H1 (cell line): ENCODE results near the gene UBASH3B. TPM values are rescaled to one million over a fixed set of nuclear protein-coding genes. Genes with fewer than 3 reads are reported as not detected.

Source experiments
- CTCF ChIA-PET: fragments of 300-600 bp; sonication (Branson Sonifier 250); formaldehyde crosslinking; loops from one replicate; lab custom pipeline; 2021; ENCODE audit not compliant: partially characterized antibody; lab: Charles Lee
- POLR2A ChIA-PET: fragments of 300-600 bp; sonication (Branson Sonifier 250); formaldehyde crosslinking; loops from one replicate; lab custom pipeline; 2021; ENCODE audit warnings: inconsistent platforms; ENCODE audit not compliant: partially characterized antibody; lab: Charles Lee
- DNase-seq, 2 experiments: peaks; one replicate each; pipeline versions ENCODE4 v3.0.0 to v3.0.0-alpha.2; 2010 to 2022; ENCODE audit warnings: low spot score in 2 of 2, low read depth in 1 of 2, mixed read lengths in 1 of 2
- FAIRE-seq: peaks from 2 replicates; lab custom pipeline; 2011; peaks lifted over from hg19 to GRCh38; lab: Jason Lieb, UNC
- H2AFZ ChIP-seq: 2 replicates; pipeline ENCODE4 v1.8.1; 2012; ENCODE audit warnings: low read length, inconsistent platforms
- H2AK5ac ChIP-seq: 2 replicates; pipeline ENCODE4 v1.6.1; 2013; ENCODE audit warnings: low read depth, low read length
- H2BK120ac ChIP-seq: replicated peaks from 2 replicates; pipeline ENCODE3; 2013; ENCODE audit warnings: low read depth, low read length, inconsistent platforms
- H2BK12ac ChIP-seq: 2 replicates; pipeline ENCODE4 v1.6.1; 2013; ENCODE audit warnings: low read depth, low read length
- H2BK15ac ChIP-seq: 2 replicates; pipeline ENCODE4 v1.6.1; 2013; ENCODE audit warnings: low read length
- H2BK20ac ChIP-seq: 2 replicates; pipeline ENCODE4 v1.6.1; 2013; ENCODE audit warnings: low read length
- H2BK5ac ChIP-seq: 2 replicates; pipeline ENCODE4 v1.6.1; 2013; ENCODE audit warnings: low read depth, low read length
- H3K14ac ChIP-seq: 2 replicates; pipeline ENCODE4 v1.6.1; 2013; ENCODE audit warnings: inconsistent platforms; ENCODE audit not compliant: insufficient read length
- H3K18ac ChIP-seq: 2 replicates; pipeline ENCODE4 v1.6.1; 2013; ENCODE audit warnings: low read length; ENCODE audit errors: extremely low read depth
- H3K23ac ChIP-seq: 2 replicates; pipeline ENCODE4 v1.6.1; 2013; ENCODE audit warnings: inconsistent platforms; ENCODE audit not compliant: insufficient read length
- H3K23me2 ChIP-seq: 2 replicates; pipeline ENCODE4 v1.6.1; 2013; ENCODE audit warnings: low read depth, low read length
- H3K27ac ChIP-seq: 2 replicates; pipeline ENCODE4 v1.6.1; 2011; ENCODE audit warnings: low read depth, low read length, inconsistent platforms
- H3K27me3 ChIP-seq, 4 experiments: replicated peaks in 1 of 4; 1 replicate in 1 of 4; 2 replicates in 3 of 4; pipeline versions ENCODE4 v1.6.1 to v1.8.1; 2011 to 2013; ENCODE audit warnings: low read length in 3 of 4, mild to moderate bottlenecking in 3 of 4, inconsistent platforms in 2 of 4, mixed read lengths in 2 of 4, moderate library complexity in 1 of 4; ENCODE audit not compliant: control insufficient read depth in 3 of 4, insufficient read depth in 3 of 4; ENCODE audit errors: extremely low read depth in 1 of 4
- H3K36me3 ChIP-seq, 4 experiments: 2 replicates each; pipeline versions ENCODE4 v1.6.1 to v1.8.1; 2011 to 2013; ENCODE audit warnings: mild to moderate bottlenecking in 4 of 4, low read length in 3 of 4, moderate library complexity in 2 of 4, control low read depth in 1 of 4, inconsistent platforms in 1 of 4; ENCODE audit not compliant: insufficient read depth in 4 of 4, control insufficient read depth in 2 of 4
- H3K4ac ChIP-seq: replicated peaks from 2 replicates; pipeline ENCODE3; 2013; ENCODE audit warnings: low read length, low read depth, mixed read lengths, inconsistent platforms; ENCODE audit not compliant: insufficient read length
- H3K4me1 ChIP-seq, 4 experiments: replicated peaks in 1 of 4; 1 replicate in 1 of 4; 2 replicates in 3 of 4; pipeline versions ENCODE4 v1.6.1 to v1.8.1; 2011 to 2013; ENCODE audit warnings: low read length in 3 of 4, inconsistent platforms in 2 of 4, mixed read lengths in 1 of 4; ENCODE audit not compliant: insufficient read depth in 4 of 4, control insufficient read depth in 3 of 4
- H3K4me2 ChIP-seq, 2 experiments: 2 replicates each; pipeline versions ENCODE4 v1.6.1 to v1.8.1; 2011 to 2013; ENCODE audit warnings: low read depth in 2 of 2, low read length in 2 of 2, control low read depth in 1 of 2, inconsistent platforms in 1 of 2, mild to moderate bottlenecking in 1 of 2; ENCODE audit not compliant: insufficient read depth in 1 of 2
- H3K4me3 ChIP-seq, 4 experiments: fragments of 200-600, 300-600 bp in 1 of 4; sonication (generic), shearing (Covaris generic), sonication (Bioruptor Twin) in 1 of 4; 2 replicates each; pipeline versions ENCODE4 v1.5.1 to v1.8.1; 2011 to 2016; ENCODE audit warnings: low read length in 4 of 4, low read depth in 3 of 4, control low read depth in 2 of 4, inconsistent platforms in 2 of 4, mild to moderate bottlenecking in 2 of 4, mixed read lengths in 1 of 4, moderate library complexity in 1 of 4; ENCODE audit not compliant: insufficient read depth in 2 of 4; ENCODE audit errors: extremely low read depth in 1 of 4
- H3K56ac ChIP-seq: replicated peaks from 2 replicates; pipeline ENCODE3; 2013; ENCODE audit warnings: low read depth, mild to moderate bottlenecking, mixed read lengths, low read length, inconsistent platforms; ENCODE audit not compliant: insufficient read length
- H3K79me1 ChIP-seq: 2 replicates; pipeline ENCODE4 v1.6.1; 2013; ENCODE audit warnings: low read depth, low read length, control low read depth
- H3K79me2 ChIP-seq, 2 experiments: 2 replicates each; pipeline versions ENCODE4 v1.6.1 to v1.8.1; 2012 to 2013; ENCODE audit warnings: low read length in 2 of 2, mild to moderate bottlenecking in 2 of 2, inconsistent platforms in 1 of 2; ENCODE audit not compliant: insufficient read depth in 2 of 2, control insufficient read depth in 1 of 2
- H3K9ac ChIP-seq, 4 experiments: replicated peaks in 1 of 4; 1 replicate in 1 of 4; 2 replicates in 3 of 4; pipeline versions ENCODE4 v1.6.1 to v1.8.1; 2011 to 2013; ENCODE audit warnings: low read depth in 3 of 4, low read length in 3 of 4, control low read depth in 2 of 4, mild to moderate bottlenecking in 2 of 4, moderate library complexity in 2 of 4, inconsistent platforms in 1 of 4; ENCODE audit errors: extremely low read depth in 1 of 4
- H3K9me3 ChIP-seq, 2 experiments: 2 replicates each; pipeline versions ENCODE4 v1.6.1 to v1.8.1; 2012 to 2013; ENCODE audit warnings: mild to moderate bottlenecking in 2 of 2, moderate library complexity in 2 of 2, control low read depth in 1 of 2, inconsistent platforms in 1 of 2, low read depth in 1 of 2, low read length in 1 of 2, mixed read lengths in 1 of 2; ENCODE audit not compliant: insufficient read depth in 2 of 2
- H4K20me1 ChIP-seq, 2 experiments: replicated peaks in 1 of 2; 2 replicates each; pipeline versions ENCODE3 to v1.8.1; 2011 to 2013; ENCODE audit warnings: inconsistent platforms in 2 of 2, low read length in 2 of 2, mild to moderate bottlenecking in 1 of 2; ENCODE audit not compliant: insufficient read depth in 2 of 2, control insufficient read depth in 1 of 2
- H4K5ac ChIP-seq: 2 replicates; pipeline ENCODE4 v1.6.1; 2013; ENCODE audit warnings: low read length, low read depth, mixed read lengths, inconsistent platforms; ENCODE audit not compliant: insufficient read length
- H4K8ac ChIP-seq: 2 replicates; pipeline ENCODE4 v1.8.0; 2013; ENCODE audit warnings: mild to moderate bottlenecking, moderate library complexity, low read length, inconsistent platforms; ENCODE audit not compliant: insufficient read depth; ENCODE audit errors: extremely low read depth
- H4K91ac ChIP-seq: replicated peaks from 2 replicates; pipeline ENCODE3; 2013; ENCODE audit warnings: low read length, mixed read lengths, inconsistent platforms; ENCODE audit not compliant: insufficient read length
- WGBS, 2 experiments: shearing (Covaris generic) in 1 of 2; methylation state at CpG; one replicate each; pipeline versions ENCODE4 v1.1.6 to v1.1.7; 2013 to 2015; ENCODE audit warnings: low lambda C conversion rate in 2 of 2, mixed read lengths in 2 of 2, inconsistent platforms in 1 of 2, low coverage in 1 of 2, missing lambda C conversion rate in 1 of 2; ENCODE audit not compliant: insufficient replicate concordance in 2 of 2, insufficient coverage in 1 of 2, insufficient read length in 1 of 2; ENCODE audit errors: extremely low coverage in 1 of 2, missing lambda C conversion rate in 1 of 2; 5-methylcytosine and 5-hydroxymethylcytosine counted together
- polyA plus RNA-seq, 7 experiments: library from polyadenylated mRNA; depleted of rRNA in 3 of 7; stranded (reverse) in 5 of 7; unstranded in 2 of 7; fragments of >200 nt in 5 of 7; fragments of 200-250 nt in 2 of 7; gene quantifications; 1 replicate in 5 of 7; 2 replicates in 1 of 7; 4 replicates in 1 of 7; pipeline versions ENCODE4 v1.2.1 to v1.2.3, GENCODE V29; 2011 to 2013; ENCODE audit warnings: missing spikeins in 2 of 7, mixed read lengths in 2 of 7
- total RNA-seq: library from RNA; stranded (reverse); fragmentation: NEBNext Ultra II Directional; extraction: Animal tissue kit (Norgen Biotek cat#: 25700); gene quantifications from 2 replicates; pipeline ENCODE4 v1.2.1, GENCODE V29; 2021

Gene UBASH3B
- total and polyA plus RNA-seq, 2 of the 8 experiments (the other 6 are each of a cell fraction or from before 2014, with no cell fraction given): 7.5 to 9.5 TPM

GRCh38 chr11:122741613-122742300 is 86.2 kb downstream of the UBASH3B start:
- H3K9me3 ChIP-seq: no peaks in the 10 kb centered on the region
- H4K20me1 ChIP-seq: peaks cover 0 to 5% of the 10 kb centered on the region in 2 experiments
- H3K18ac ChIP-seq: peak overlapping the region; percentile 54; the same call in 1 of the 2 replicates
- ChIA-PET POLR2A (no interaction called here), CTCF (interaction anchor here (7.2 kb wide), 1 partner anchor 13 kb away, joined by 40 read pairs; no protein-coding TSS in a partner anchor)
- no peak overlapping the region for H3K4me2 ChIP-seq
- H2BK5ac ChIP-seq: no peak overlapping the region
- no peak overlapping the region for H3K14ac ChIP-seq
- no peak overlapping the region for H2BK15ac ChIP-seq
- no peak for DNase-seq
- no peak overlapping the region for H2BK120ac ChIP-seq
- peaks cover 0 to 6% (median 0%) of the 10 kb centered on the region in 4 experiments; a peak in 1 of 7 replicates for H3K27me3 ChIP-seq
- no peak overlapping the region for H3K4ac ChIP-seq
- H3K4me1 ChIP-seq: 0 out of 7 replicates have a peak, but pooled peaks cover 0 to 4% (median 1%) of the 10 kb centered on the region in 4 experiments
- H3K79me1 ChIP-seq: no peaks in the 10 kb centered on the region
- no peak overlapping the region for H2AK5ac ChIP-seq
- no peak overlapping the region for H4K91ac ChIP-seq
- no peak overlapping the region for H2AFZ ChIP-seq
- no peak for FAIRE-seq
- H2BK20ac ChIP-seq: no peak overlapping the region
- no peak overlapping the region for H3K9ac ChIP-seq
- WGBS, 2 experiments: 86% methylated on average over 11 of the region's 12 CpGs; no CpG with 5 or more reads in 1 of the 2 experiments
- no peaks in the 10 kb centered on the region for H3K36me3 ChIP-seq
- no peaks in the 10 kb centered on the region for H3K23me2 ChIP-seq
- no peak overlapping the region for H4K8ac ChIP-seq
- H3K27ac ChIP-seq: no peak overlapping the region
- H3K23ac ChIP-seq: no peak overlapping the region
- H4K5ac ChIP-seq: no peak overlapping the region
- H3K4me3 ChIP-seq: no peak overlapping the region
- no peaks in the 10 kb centered on the region; a peak in 1 of 4 replicates for H3K79me2 ChIP-seq
- no peak overlapping the region for H2BK12ac ChIP-seq
- H3K56ac ChIP-seq: no peak overlapping the region
